Measurements from ENCODE around the gene SLFNL1. TPM values are rescaled to one million over a fixed set of nuclear protein-coding genes. Genes with fewer than 3 reads are reported as not detected.

SLFNL1 gene
- total RNA-seq, 6 experiments from 2014 or later, result 0.07 to 0.17 (median 0.11) TPM; not detected in 2

- Mint-ChIP-seq H3K27me3 (ENCODE audit: insufficient read depth) (peaks cover 2% of the 10 kb centered on the region; the same call in 1 of the 2 replicates), H3K9me3 (no peaks in the 10 kb centered on the region), H3K4me1 (ENCODE audit: low read depth) (peaks cover 17% of the 10 kb centered on the region), H3K36me3 (ENCODE audit: low read depth) (peaks cover 13% of the 10 kb centered on the region; the same call in 1 of the 2 replicates), H3K4me3 (no peak overlapping the region), H3K27ac (no peak overlapping the region)
- no peak for DNase-seq
- TF ChIP-seq CTCF (IDR thresholded peaks at IDR 0.05), result no peak
Observed at GRCh38 chr1:41046347-41046775, 24.8 kb upstream of the SLFNL1 start.

- Mint-ChIP-seq H3K9me3 (no peaks in the 10 kb centered on the region), H3K27me3 (ENCODE audit: insufficient read depth) (peaks cover 2% of the 10 kb centered on the region; the same call in 1 of the 2 replicates), H3K4me3 (no peak overlapping the region), H3K36me3 (ENCODE audit: low read depth) (peaks cover 13% of the 10 kb centered on the region; the same call in 1 of the 2 replicates), H3K27ac (no peak overlapping the region; the same call in 1 of the 2 replicates), H3K4me1 (ENCODE audit: low read depth) (peaks cover 17% of the 10 kb centered on the region)
- TF ChIP-seq CTCF (IDR thresholded peaks at IDR 0.05), result no peak
- DNase-seq, result no peak
Observed at GRCh38 chr1:41045740-41046139, 24.2 kb upstream of the SLFNL1 start.

DNA sequence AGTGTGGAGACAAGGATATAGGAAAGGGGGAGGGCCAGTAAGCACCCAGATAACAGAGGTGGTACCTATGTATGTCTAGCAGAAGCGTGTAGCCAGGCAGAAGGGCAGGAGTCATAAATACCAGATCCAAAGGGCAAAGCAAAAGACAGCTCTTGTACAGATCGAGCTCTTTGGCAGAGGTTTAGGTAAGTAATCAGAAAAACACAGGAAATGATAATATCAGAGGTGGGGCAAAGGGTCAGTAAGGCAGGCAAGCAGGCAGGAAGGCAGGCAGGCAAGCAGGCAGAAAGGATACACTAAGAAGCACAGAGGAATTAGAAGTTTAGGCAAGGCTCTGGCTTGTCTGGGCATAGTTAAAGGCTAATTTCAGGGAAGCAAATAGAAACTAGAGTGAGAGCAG, 22.7 kb upstream of the SLFNL1 start:
- no peak for DNase-seq
- H3K36me3 Mint-ChIP-seq (ENCODE audit: low read depth), result peaks cover 18% of the 10 kb centered on the region
- H3K4me3 Mint-ChIP-seq, result no peak overlapping the region
- peak overlapping the region; percentile 55 for H3K27ac Mint-ChIP-seq
- TF ChIP-seq CTCF (IDR thresholded peaks at IDR 0.05), result no peak
- H3K4me1 Mint-ChIP-seq (ENCODE audit: low read depth), result peaks cover 17% of the 10 kb centered on the region
- H3K9me3 Mint-ChIP-seq, result no peaks in the 10 kb centered on the region
- H3K27me3 Mint-ChIP-seq (ENCODE audit: insufficient read depth), result peaks cover 2% of the 10 kb centered on the region; the same call in 1 of the 2 replicates

GRCh38 chr1:41041614-41042270, 20.2 kb upstream of the SLFNL1 start:
- Mint-ChIP-seq H3K27me3 (ENCODE audit: insufficient read depth) (peaks cover 2% of the 10 kb centered on the region; the same call in 1 of the 2 replicates), H3K27ac (peak overlapping the region; percentile 27; the same call in 1 of the 2 replicates), H3K4me1 (ENCODE audit: low read depth) (peaks cover 17% of the 10 kb centered on the region), H3K9me3 (no peaks in the 10 kb centered on the region), H3K36me3 (ENCODE audit: low read depth) (peaks cover 5% of the 10 kb centered on the region), H3K4me3 (no peak overlapping the region)
- DNase-seq, result no peak
- TF ChIP-seq CTCF (IDR thresholded peaks at IDR 0.05), result no peak

- Mint-ChIP-seq H3K9me3 (no peaks in the 10 kb centered on the region), H3K36me3 (ENCODE audit: low read depth) (peaks cover 12% of the 10 kb centered on the region), H3K27ac (no peak overlapping the region), H3K4me3 (no peak overlapping the region), H3K4me1 (ENCODE audit: low read depth) (peaks cover 6% of the 10 kb centered on the region; the same call in 1 of the 2 replicates), H3K27me3 (ENCODE audit: insufficient read depth) (peaks cover 2% of the 10 kb centered on the region; the same call in 1 of the 2 replicates)
- no peak for DNase-seq
- TF ChIP-seq CTCF (IDR thresholded peaks at IDR 0.05), result peak; percentile 50; the same call in 1 of the 2 replicates
Observed at GRCh38 chr1:41038110-41038509, 16.6 kb upstream of the SLFNL1 start.

Data from HFFc6 (cell line).